HepG2 (cell line): Measurements from ENCODE around the gene XKR7. TPM values are rescaled to one million over a fixed set of nuclear protein-coding genes. Genes with fewer than 3 reads are reported as not detected.

Experiments used
- ASH2L ChIP-seq: fragments of 300-600, 200-600 bp; sonication (generic); IDR thresholded peaks from 2 replicates; pipeline ENCODE4 v1.7.0; 2017; ENCODE audit warnings: low read depth, mild to moderate bottlenecking, moderate library complexity, mixed read lengths, low read length; ENCODE audit not compliant: insufficient read length
- PRPF4 ChIP-seq: fragments of 200-400 bp; formaldehyde crosslinking; IDR thresholded peaks from 2 replicates; pipeline ENCODE4 v1.6.1; 2016; ENCODE audit warnings: low read length, low read depth; ENCODE audit not compliant: poor library complexity, severe bottlenecking
- ZC3H4 ChIP-seq: sonication (generic); formaldehyde crosslinking; IDR thresholded peaks from 2 replicates; pipeline ENCODE4 v1.4.0; 2020; ENCODE audit warnings: missing genetic modification reagents, borderline replicate concordance
- ZNF354B ChIP-seq: sonication (generic); formaldehyde crosslinking; IDR thresholded peaks from 2 replicates; pipeline ENCODE4 v1.8.0; 2022; ENCODE audit warnings: mild to moderate bottlenecking, missing genetic modification reagents
- ZNF530 ChIP-seq: sonication (generic); formaldehyde crosslinking; IDR thresholded peaks from 2 replicates; pipeline ENCODE4 v1.5.0; 2020; ENCODE audit warnings: low read depth, mild to moderate bottlenecking, missing genetic modification reagents
- ZNF7 ChIP-seq: IDR thresholded peaks from 2 replicates; pipeline ENCODE4 v1.6.1; 2016; ENCODE audit warnings: missing biosample characterization, missing genetic modification reagents
- ZNF883 ChIP-seq: sonication (generic); formaldehyde crosslinking; IDR thresholded peaks from 2 replicates; pipeline ENCODE4 v1.5.1; 2020; ENCODE audit warnings: mild to moderate bottlenecking, missing genetic modification reagents; ENCODE audit errors: not compliant biosample characterization
- polyA plus RNA-seq, 8 experiments: library from polyadenylated mRNA; depleted of rRNA in 3 of 8; stranded (reverse) in 7 of 8; unstranded in 1 of 8; fragments of >200 nt; fragmentation: Illumina TruSeq in 4 of 8; extraction: Trizol in 4 of 8; gene quantifications; 2 replicates each; pipeline versions ENCODE4 v1.2.1 to v1.2.3, GENCODE V29; 2011 to 2016; ENCODE audit warnings: low read depth in 4 of 8, missing spikeins in 1 of 8, mixed read lengths in 1 of 8; ENCODE audit not compliant: insufficient read depth in 1 of 8
- total RNA-seq, 5 experiments: library from RNA; depleted of rRNA; stranded (reverse); fragments of >200 nt; fragmentation: Illumina TruSeq; extraction: Trizol; gene quantifications; 2 replicates each; pipeline ENCODE4 v1.2.3, GENCODE V29; 2016; ENCODE audit warnings: low read depth in 1 of 5
- TF ChIP-seq, protein P1 (sequence below): sonication (generic); formaldehyde crosslinking; IDR thresholded peaks from 2 replicates; pipeline ENCODE4 v1.5.0; 2020; ENCODE audit warnings: mild to moderate bottlenecking, missing genetic modification reagents, borderline replicate concordance
- TF ChIP-seq, protein P2 (sequence below), 2 experiments: sonication (generic) in 1 of 2; formaldehyde crosslinking in 1 of 2; IDR thresholded peaks; 2 replicates each; pipeline versions ENCODE4 v1.5.1 to v1.6.1; 2011 to 2020; ENCODE audit warnings: borderline replicate concordance in 1 of 2, low read depth in 1 of 2, low read length in 1 of 2, mild to moderate bottlenecking in 1 of 2, missing genetic modification reagents in 1 of 2, moderate library complexity in 1 of 2
- TF ChIP-seq, protein P3 (sequence below): IDR thresholded peaks from 2 replicates; pipeline ENCODE4 v1.6.1; 2016; ENCODE audit warnings: missing biosample characterization, missing genetic modification reagents, low read depth
- TF ChIP-seq, protein P4 (sequence below): sonication (generic); formaldehyde crosslinking; IDR thresholded peaks from 2 replicates; pipeline ENCODE4 v1.4.0; 2020; ENCODE audit warnings: mild to moderate bottlenecking, missing genetic modification reagents
- TF ChIP-seq, protein P5 (sequence below): sonication (generic); formaldehyde crosslinking; conservative IDR thresholded peaks from 2 replicates; pipeline ENCODE4 v1.8.0; 2022; ENCODE audit warnings: low read depth, missing genetic modification reagents

Gene XKR7
- total and polyA plus RNA-seq, 2 of the 13 experiments (the other 11 are each of a cell fraction or from before 2014, with no cell fraction given): not detected

DNA sequence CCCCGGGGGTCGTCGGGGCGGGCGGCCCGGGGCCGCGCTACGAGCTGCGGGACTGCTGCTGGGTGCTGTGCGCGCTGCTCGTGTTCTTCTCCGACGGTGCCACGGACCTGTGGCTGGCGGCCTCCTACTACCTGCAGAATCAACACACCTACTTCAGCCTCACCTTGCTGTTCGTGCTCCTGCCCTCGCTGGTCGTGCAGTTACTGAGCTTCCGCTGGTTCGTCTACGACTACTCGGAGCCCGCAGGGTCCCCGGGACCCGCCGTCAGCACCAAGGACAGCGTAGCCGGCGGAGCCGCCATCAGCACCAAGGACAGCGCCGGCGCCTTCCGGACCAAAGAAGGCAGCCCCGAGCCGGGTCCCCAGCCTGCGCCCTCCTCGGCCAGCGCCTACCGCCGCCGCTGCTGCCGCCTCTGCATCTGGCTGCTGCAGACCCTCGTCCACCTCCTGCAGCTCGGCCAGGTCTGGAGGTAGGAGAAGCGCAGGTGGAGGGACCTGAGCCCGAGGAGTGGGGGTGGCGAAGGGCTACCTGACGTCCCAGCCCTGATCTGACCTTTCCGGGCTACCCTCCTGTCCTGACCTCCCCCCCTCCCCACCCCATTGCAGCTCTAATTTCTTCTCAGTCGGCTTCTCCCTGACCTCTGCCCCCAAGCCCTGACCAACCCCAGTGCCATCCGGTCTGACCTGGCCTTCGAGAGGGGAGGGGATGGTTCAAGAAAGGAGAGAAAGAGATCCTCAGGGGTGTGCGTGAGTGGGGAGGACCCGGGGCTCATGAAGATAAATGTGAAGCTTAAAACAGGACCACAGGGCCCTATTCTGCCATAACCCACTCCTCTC is 558 bp downstream of the XKR7 start (continued):
- TF ChIP-seq, protein P1, sequence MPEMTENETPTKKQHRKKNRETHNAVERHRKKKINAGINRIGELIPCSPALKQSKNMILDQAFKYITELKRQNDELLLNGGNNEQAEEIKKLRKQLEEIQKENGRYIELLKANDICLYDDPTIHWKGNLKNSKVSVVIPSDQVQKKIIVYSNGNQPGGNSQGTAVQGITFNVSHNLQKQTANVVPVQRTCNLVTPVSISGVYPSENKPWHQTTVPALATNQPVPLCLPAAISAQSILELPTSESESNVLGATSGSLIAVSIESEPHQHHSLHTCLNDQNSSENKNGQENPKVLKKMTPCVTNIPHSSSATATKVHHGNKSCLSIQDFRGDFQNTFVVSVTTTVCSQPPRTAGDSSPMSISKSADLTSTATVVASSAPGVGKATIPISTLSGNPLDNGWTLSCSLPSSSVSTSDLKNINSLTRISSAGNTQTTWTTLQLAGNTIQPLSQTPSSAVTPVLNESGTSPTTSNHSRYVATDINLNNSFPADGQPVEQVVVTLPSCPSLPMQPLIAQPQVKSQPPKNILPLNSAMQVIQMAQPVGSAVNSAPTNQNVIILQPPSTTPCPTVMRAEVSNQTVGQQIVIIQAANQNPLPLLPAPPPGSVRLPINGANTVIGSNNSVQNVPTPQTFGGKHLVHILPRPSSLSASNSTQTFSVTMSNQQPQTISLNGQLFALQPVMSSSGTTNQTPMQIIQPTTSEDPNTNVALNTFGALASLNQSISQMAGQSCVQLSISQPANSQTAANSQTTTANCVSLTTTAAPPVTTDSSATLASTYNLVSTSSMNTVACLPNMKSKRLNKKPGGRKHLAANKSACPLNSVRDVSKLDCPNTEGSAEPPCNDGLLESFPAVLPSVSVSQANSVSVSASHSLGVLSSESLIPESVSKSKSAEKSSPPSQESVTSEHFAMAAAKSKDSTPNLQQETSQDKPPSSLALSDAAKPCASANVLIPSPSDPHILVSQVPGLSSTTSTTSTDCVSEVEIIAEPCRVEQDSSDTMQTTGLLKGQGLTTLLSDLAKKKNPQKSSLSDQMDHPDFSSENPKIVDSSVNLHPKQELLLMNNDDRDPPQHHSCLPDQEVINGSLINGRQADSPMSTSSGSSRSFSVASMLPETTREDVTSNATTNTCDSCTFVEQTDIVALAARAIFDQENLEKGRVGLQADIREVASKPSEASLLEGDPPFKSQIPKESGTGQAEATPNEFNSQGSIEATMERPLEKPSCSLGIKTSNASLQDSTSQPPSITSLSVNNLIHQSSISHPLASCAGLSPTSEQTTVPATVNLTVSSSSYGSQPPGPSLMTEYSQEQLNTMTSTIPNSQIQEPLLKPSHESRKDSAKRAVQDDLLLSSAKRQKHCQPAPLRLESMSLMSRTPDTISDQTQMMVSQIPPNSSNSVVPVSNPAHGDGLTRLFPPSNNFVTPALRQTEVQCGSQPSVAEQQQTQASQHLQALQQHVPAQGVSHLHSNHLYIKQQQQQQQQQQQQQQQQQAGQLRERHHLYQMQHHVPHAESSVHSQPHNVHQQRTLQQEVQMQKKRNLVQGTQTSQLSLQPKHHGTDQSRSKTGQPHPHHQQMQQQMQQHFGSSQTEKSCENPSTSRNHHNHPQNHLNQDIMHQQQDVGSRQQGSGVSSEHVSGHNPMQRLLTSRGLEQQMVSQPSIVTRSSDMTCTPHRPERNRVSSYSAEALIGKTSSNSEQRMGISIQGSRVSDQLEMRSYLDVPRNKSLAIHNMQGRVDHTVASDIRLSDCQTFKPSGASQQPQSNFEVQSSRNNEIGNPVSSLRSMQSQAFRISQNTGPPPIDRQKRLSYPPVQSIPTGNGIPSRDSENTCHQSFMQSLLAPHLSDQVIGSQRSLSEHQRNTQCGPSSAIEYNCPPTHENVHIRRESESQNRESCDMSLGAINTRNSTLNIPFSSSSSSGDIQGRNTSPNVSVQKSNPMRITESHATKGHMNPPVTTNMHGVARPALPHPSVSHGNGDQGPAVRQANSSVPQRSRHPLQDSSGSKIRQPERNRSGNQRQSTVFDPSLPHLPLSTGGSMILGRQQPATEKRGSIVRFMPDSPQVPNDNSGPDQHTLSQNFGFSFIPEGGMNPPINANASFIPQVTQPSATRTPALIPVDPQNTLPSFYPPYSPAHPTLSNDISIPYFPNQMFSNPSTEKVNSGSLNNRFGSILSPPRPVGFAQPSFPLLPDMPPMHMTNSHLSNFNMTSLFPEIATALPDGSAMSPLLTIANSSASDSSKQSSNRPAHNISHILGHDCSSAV (CRISPR knock-in tag): peak; percentile 100
- TF ChIP-seq ZC3H4 (CRISPR knock-in tag) (peak; percentile 100), ZNF530 (CRISPR knock-in tag) (peak; percentile 100), ZNF354B (CRISPR knock-in tag) (peak; percentile 100), ZNF7 (peak; percentile 99), ASH2L (no peak), ZNF883 (peak; percentile 100), PRPF4 (no peak)
- TF ChIP-seq, protein P2, sequence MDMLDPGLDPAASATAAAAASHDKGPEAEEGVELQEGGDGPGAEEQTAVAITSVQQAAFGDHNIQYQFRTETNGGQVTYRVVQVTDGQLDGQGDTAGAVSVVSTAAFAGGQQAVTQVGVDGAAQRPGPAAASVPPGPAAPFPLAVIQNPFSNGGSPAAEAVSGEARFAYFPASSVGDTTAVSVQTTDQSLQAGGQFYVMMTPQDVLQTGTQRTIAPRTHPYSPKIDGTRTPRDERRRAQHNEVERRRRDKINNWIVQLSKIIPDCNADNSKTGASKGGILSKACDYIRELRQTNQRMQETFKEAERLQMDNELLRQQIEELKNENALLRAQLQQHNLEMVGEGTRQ (IDR thresholded peaks at IDR 0.05; ENCODE audit: low read depth, low read length): no peak
- TF ChIP-seq, protein P2 (CRISPR knock-in tag; IDR thresholded peaks at IDR 0.05; ENCODE audit: borderline replicate concordance): peak; percentile 89
- TF ChIP-seq, protein P3, sequence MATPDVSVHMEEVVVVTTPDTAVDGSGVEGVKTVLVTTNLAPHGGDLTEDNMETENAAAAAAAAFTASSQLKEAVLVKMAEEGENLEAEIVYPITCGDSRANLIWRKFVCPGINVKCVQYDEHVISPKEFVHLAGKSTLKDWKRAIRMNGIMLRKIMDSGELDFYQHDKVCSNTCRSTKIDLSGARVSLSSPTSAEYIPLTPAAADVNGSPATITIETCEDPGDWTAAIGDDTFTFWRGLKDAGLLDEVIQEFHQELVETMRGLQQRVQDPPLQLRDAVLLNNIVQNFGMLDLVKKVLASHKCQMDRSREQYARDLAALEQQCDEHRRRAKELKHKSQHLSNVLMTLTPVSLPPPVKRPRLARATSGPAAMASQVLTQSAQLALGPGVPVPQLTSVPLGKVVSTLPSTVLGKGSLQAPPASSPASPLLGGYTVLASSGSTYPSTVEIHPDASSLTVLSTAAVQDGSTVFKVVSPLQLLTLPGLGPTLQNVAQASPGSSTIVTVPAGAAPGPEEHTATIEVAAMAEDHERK (CRISPR knock-in tag): peak; percentile 87; the same call in 1 of the 2 replicates
- TF ChIP-seq, protein P4, sequence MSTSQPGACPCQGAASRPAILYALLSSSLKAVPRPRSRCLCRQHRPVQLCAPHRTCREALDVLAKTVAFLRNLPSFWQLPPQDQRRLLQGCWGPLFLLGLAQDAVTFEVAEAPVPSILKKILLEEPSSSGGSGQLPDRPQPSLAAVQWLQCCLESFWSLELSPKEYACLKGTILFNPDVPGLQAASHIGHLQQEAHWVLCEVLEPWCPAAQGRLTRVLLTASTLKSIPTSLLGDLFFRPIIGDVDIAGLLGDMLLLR: peak; percentile 100
- TF ChIP-seq, protein P5, sequence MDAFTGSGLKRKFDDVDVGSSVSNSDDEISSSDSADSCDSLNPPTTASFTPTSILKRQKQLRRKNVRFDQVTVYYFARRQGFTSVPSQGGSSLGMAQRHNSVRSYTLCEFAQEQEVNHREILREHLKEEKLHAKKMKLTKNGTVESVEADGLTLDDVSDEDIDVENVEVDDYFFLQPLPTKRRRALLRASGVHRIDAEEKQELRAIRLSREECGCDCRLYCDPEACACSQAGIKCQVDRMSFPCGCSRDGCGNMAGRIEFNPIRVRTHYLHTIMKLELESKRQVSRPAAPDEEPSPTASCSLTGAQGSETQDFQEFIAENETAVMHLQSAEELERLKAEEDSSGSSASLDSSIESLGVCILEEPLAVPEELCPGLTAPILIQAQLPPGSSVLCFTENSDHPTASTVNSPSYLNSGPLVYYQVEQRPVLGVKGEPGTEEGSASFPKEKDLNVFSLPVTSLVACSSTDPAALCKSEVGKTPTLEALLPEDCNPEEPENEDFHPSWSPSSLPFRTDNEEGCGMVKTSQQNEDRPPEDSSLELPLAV: peak; percentile 100
